H1 (cell line): ENCODE measurements around the gene EXOC2. TPM values are rescaled to one million over a fixed set of nuclear protein-coding genes. Genes with fewer than 3 reads are reported as not detected.

Source experiments
- CTCF ChIA-PET: fragments of 300-600 bp; sonication (Branson Sonifier 250); formaldehyde crosslinking; loops from one replicate; lab custom pipeline; 2021; ENCODE audit not compliant: partially characterized antibody; lab: Charles Lee
- POLR2A ChIA-PET: fragments of 300-600 bp; sonication (Branson Sonifier 250); formaldehyde crosslinking; loops from one replicate; lab custom pipeline; 2021; ENCODE audit warnings: inconsistent platforms; ENCODE audit not compliant: partially characterized antibody; lab: Charles Lee
- DNase-seq, 2 experiments: peaks; one replicate each; pipeline versions ENCODE4 v3.0.0 to v3.0.0-alpha.2; 2010 to 2022; ENCODE audit warnings: low spot score in 2 of 2, low read depth in 1 of 2, mixed read lengths in 1 of 2
- FAIRE-seq: peaks from 2 replicates; lab custom pipeline; 2011; peaks lifted over from hg19 to GRCh38; lab: Jason Lieb, UNC
- H2AFZ ChIP-seq: 2 replicates; pipeline ENCODE4 v1.8.1; 2012; ENCODE audit warnings: low read length, inconsistent platforms
- H2AK5ac ChIP-seq: 2 replicates; pipeline ENCODE4 v1.6.1; 2013; ENCODE audit warnings: low read depth, low read length
- H2BK120ac ChIP-seq: replicated peaks from 2 replicates; pipeline ENCODE3; 2013; ENCODE audit warnings: low read depth, low read length, inconsistent platforms
- H2BK12ac ChIP-seq: 2 replicates; pipeline ENCODE4 v1.6.1; 2013; ENCODE audit warnings: low read depth, low read length
- H2BK15ac ChIP-seq: 2 replicates; pipeline ENCODE4 v1.6.1; 2013; ENCODE audit warnings: low read length
- H2BK20ac ChIP-seq: 2 replicates; pipeline ENCODE4 v1.6.1; 2013; ENCODE audit warnings: low read length
- H2BK5ac ChIP-seq: 2 replicates; pipeline ENCODE4 v1.6.1; 2013; ENCODE audit warnings: low read depth, low read length
- H3K14ac ChIP-seq: 2 replicates; pipeline ENCODE4 v1.6.1; 2013; ENCODE audit warnings: inconsistent platforms; ENCODE audit not compliant: insufficient read length
- H3K18ac ChIP-seq: 2 replicates; pipeline ENCODE4 v1.6.1; 2013; ENCODE audit warnings: low read length; ENCODE audit errors: extremely low read depth
- H3K23ac ChIP-seq: 2 replicates; pipeline ENCODE4 v1.6.1; 2013; ENCODE audit warnings: inconsistent platforms; ENCODE audit not compliant: insufficient read length
- H3K23me2 ChIP-seq: 2 replicates; pipeline ENCODE4 v1.6.1; 2013; ENCODE audit warnings: low read depth, low read length
- H3K27ac ChIP-seq: 2 replicates; pipeline ENCODE4 v1.6.1; 2011; ENCODE audit warnings: low read depth, low read length, inconsistent platforms
- H3K27me3 ChIP-seq, 4 experiments: replicated peaks in 1 of 4; 1 replicate in 1 of 4; 2 replicates in 3 of 4; pipeline versions ENCODE4 v1.6.1 to v1.8.1; 2011 to 2013; ENCODE audit warnings: low read length in 3 of 4, mild to moderate bottlenecking in 3 of 4, inconsistent platforms in 2 of 4, mixed read lengths in 2 of 4, moderate library complexity in 1 of 4; ENCODE audit not compliant: control insufficient read depth in 3 of 4, insufficient read depth in 3 of 4; ENCODE audit errors: extremely low read depth in 1 of 4
- H3K36me3 ChIP-seq, 4 experiments: 2 replicates each; pipeline versions ENCODE4 v1.6.1 to v1.8.1; 2011 to 2013; ENCODE audit warnings: mild to moderate bottlenecking in 4 of 4, low read length in 3 of 4, moderate library complexity in 2 of 4, control low read depth in 1 of 4, inconsistent platforms in 1 of 4; ENCODE audit not compliant: insufficient read depth in 4 of 4, control insufficient read depth in 2 of 4
- H3K4ac ChIP-seq: replicated peaks from 2 replicates; pipeline ENCODE3; 2013; ENCODE audit warnings: low read length, low read depth, mixed read lengths, inconsistent platforms; ENCODE audit not compliant: insufficient read length
- H3K4me1 ChIP-seq, 4 experiments: replicated peaks in 1 of 4; 1 replicate in 1 of 4; 2 replicates in 3 of 4; pipeline versions ENCODE4 v1.6.1 to v1.8.1; 2011 to 2013; ENCODE audit warnings: low read length in 3 of 4, inconsistent platforms in 2 of 4, mixed read lengths in 1 of 4; ENCODE audit not compliant: insufficient read depth in 4 of 4, control insufficient read depth in 3 of 4
- H3K4me2 ChIP-seq, 2 experiments: 2 replicates each; pipeline versions ENCODE4 v1.6.1 to v1.8.1; 2011 to 2013; ENCODE audit warnings: low read depth in 2 of 2, low read length in 2 of 2, control low read depth in 1 of 2, inconsistent platforms in 1 of 2, mild to moderate bottlenecking in 1 of 2; ENCODE audit not compliant: insufficient read depth in 1 of 2
- H3K4me3 ChIP-seq, 4 experiments: fragments of 200-600, 300-600 bp in 1 of 4; sonication (generic), shearing (Covaris generic), sonication (Bioruptor Twin) in 1 of 4; 2 replicates each; pipeline versions ENCODE4 v1.5.1 to v1.8.1; 2011 to 2016; ENCODE audit warnings: low read length in 4 of 4, low read depth in 3 of 4, control low read depth in 2 of 4, inconsistent platforms in 2 of 4, mild to moderate bottlenecking in 2 of 4, mixed read lengths in 1 of 4, moderate library complexity in 1 of 4; ENCODE audit not compliant: insufficient read depth in 2 of 4; ENCODE audit errors: extremely low read depth in 1 of 4
- H3K56ac ChIP-seq: replicated peaks from 2 replicates; pipeline ENCODE3; 2013; ENCODE audit warnings: low read depth, mild to moderate bottlenecking, mixed read lengths, low read length, inconsistent platforms; ENCODE audit not compliant: insufficient read length
- H3K79me1 ChIP-seq: 2 replicates; pipeline ENCODE4 v1.6.1; 2013; ENCODE audit warnings: low read depth, low read length, control low read depth
- H3K79me2 ChIP-seq, 2 experiments: 2 replicates each; pipeline versions ENCODE4 v1.6.1 to v1.8.1; 2012 to 2013; ENCODE audit warnings: low read length in 2 of 2, mild to moderate bottlenecking in 2 of 2, inconsistent platforms in 1 of 2; ENCODE audit not compliant: insufficient read depth in 2 of 2, control insufficient read depth in 1 of 2
- H3K9ac ChIP-seq, 4 experiments: replicated peaks in 1 of 4; 1 replicate in 1 of 4; 2 replicates in 3 of 4; pipeline versions ENCODE4 v1.6.1 to v1.8.1; 2011 to 2013; ENCODE audit warnings: low read depth in 3 of 4, low read length in 3 of 4, control low read depth in 2 of 4, mild to moderate bottlenecking in 2 of 4, moderate library complexity in 2 of 4, inconsistent platforms in 1 of 4; ENCODE audit errors: extremely low read depth in 1 of 4
- H3K9me3 ChIP-seq, 2 experiments: 2 replicates each; pipeline versions ENCODE4 v1.6.1 to v1.8.1; 2012 to 2013; ENCODE audit warnings: mild to moderate bottlenecking in 2 of 2, moderate library complexity in 2 of 2, control low read depth in 1 of 2, inconsistent platforms in 1 of 2, low read depth in 1 of 2, low read length in 1 of 2, mixed read lengths in 1 of 2; ENCODE audit not compliant: insufficient read depth in 2 of 2
- H4K20me1 ChIP-seq, 2 experiments: replicated peaks in 1 of 2; 2 replicates each; pipeline versions ENCODE3 to v1.8.1; 2011 to 2013; ENCODE audit warnings: inconsistent platforms in 2 of 2, low read length in 2 of 2, mild to moderate bottlenecking in 1 of 2; ENCODE audit not compliant: insufficient read depth in 2 of 2, control insufficient read depth in 1 of 2
- H4K5ac ChIP-seq: 2 replicates; pipeline ENCODE4 v1.6.1; 2013; ENCODE audit warnings: low read length, low read depth, mixed read lengths, inconsistent platforms; ENCODE audit not compliant: insufficient read length
- H4K8ac ChIP-seq: 2 replicates; pipeline ENCODE4 v1.8.0; 2013; ENCODE audit warnings: mild to moderate bottlenecking, moderate library complexity, low read length, inconsistent platforms; ENCODE audit not compliant: insufficient read depth; ENCODE audit errors: extremely low read depth
- H4K91ac ChIP-seq: replicated peaks from 2 replicates; pipeline ENCODE3; 2013; ENCODE audit warnings: low read length, mixed read lengths, inconsistent platforms; ENCODE audit not compliant: insufficient read length
- CBX5 ChIP-seq: fragments of 300-800, 300-1000 bp; sonication (generic); IDR thresholded peaks from 2 replicates; pipeline ENCODE4 v1.7.1; 2016; ENCODE audit warnings: antibody characterized with exemption, low read length, low read depth
- CHD1 ChIP-seq: IDR thresholded peaks from 2 replicates; pipeline ENCODE4 v1.6.1; 2012; ENCODE audit warnings: low read depth, low read length, improper control_type of control experiment
- GTF2F1 ChIP-seq: IDR thresholded peaks from 2 replicates; pipeline ENCODE4 v1.6.1; 2012; ENCODE audit warnings: low read depth, low read length, improper control_type of control experiment, borderline replicate concordance
- HDAC2 ChIP-seq, 2 experiments: fragments of 300-600 bp in 1 of 2; sonication (generic) in 1 of 2; IDR thresholded peaks; 2 replicates each; pipeline ENCODE4 v1.6.1; 2011 to 2012; ENCODE audit warnings: low read depth in 2 of 2, low read length in 2 of 2, mild to moderate bottlenecking in 2 of 2, moderate library complexity in 2 of 2, borderline replicate concordance in 1 of 2, inconsistent platforms in 1 of 2
- POU5F1 ChIP-seq: IDR thresholded peaks from 2 replicates; pipeline ENCODE4 v1.6.1; 2011; ENCODE audit warnings: low read depth, mild to moderate bottlenecking, low read length, moderate library complexity
- RAD21 ChIP-seq, 2 experiments: IDR thresholded peaks in 1 of 2; conservative IDR thresholded peaks in 1 of 2; 2 replicates each; pipeline ENCODE4 v1.6.1; 2011; ENCODE audit warnings: low read depth in 2 of 2, low read length in 2 of 2, improper control_type of control experiment in 1 of 2, inconsistent platforms in 1 of 2, mild to moderate bottlenecking in 1 of 2, moderate library complexity in 1 of 2
- RNF2 ChIP-seq: fragments of 200-900, 300-1000 bp; sonication (generic); IDR thresholded peaks from 2 replicates; pipeline ENCODE4 v1.7.1; 2016; ENCODE audit warnings: borderline replicate concordance, low read depth, mild to moderate bottlenecking, antibody characterized with exemption, low read length; ENCODE audit not compliant: poor library complexity, severe bottlenecking; ENCODE audit errors: missing control alignments
- SP2 ChIP-seq: IDR thresholded peaks from 2 replicates; pipeline ENCODE4 v1.6.1; 2012; ENCODE audit warnings: mild to moderate bottlenecking, low read length, inconsistent platforms
- SP4 ChIP-seq: IDR thresholded peaks from 2 replicates; pipeline ENCODE4 v1.6.1; 2012; ENCODE audit warnings: low read length, inconsistent platforms
- SUZ12 ChIP-seq: fragments of 200-600 bp; sonication (generic); IDR thresholded peaks from 2 replicates; pipeline ENCODE4 v1.6.1; 2012; ENCODE audit warnings: mild to moderate bottlenecking, inconsistent platforms, low read length, moderate library complexity, mixed read lengths
- WGBS, 2 experiments: shearing (Covaris generic) in 1 of 2; methylation state at CpG; one replicate each; pipeline versions ENCODE4 v1.1.6 to v1.1.7; 2013 to 2015; ENCODE audit warnings: low lambda C conversion rate in 2 of 2, mixed read lengths in 2 of 2, inconsistent platforms in 1 of 2, low coverage in 1 of 2, missing lambda C conversion rate in 1 of 2; ENCODE audit not compliant: insufficient replicate concordance in 2 of 2, insufficient coverage in 1 of 2, insufficient read length in 1 of 2; ENCODE audit errors: extremely low coverage in 1 of 2, missing lambda C conversion rate in 1 of 2; 5-methylcytosine and 5-hydroxymethylcytosine counted together
- polyA plus RNA-seq, 7 experiments: library from polyadenylated mRNA; depleted of rRNA in 3 of 7; stranded (reverse) in 5 of 7; unstranded in 2 of 7; fragments of >200 nt in 5 of 7; fragments of 200-250 nt in 2 of 7; gene quantifications; 1 replicate in 5 of 7; 2 replicates in 1 of 7; 4 replicates in 1 of 7; pipeline versions ENCODE4 v1.2.1 to v1.2.3, GENCODE V29; 2011 to 2013; ENCODE audit warnings: missing spikeins in 2 of 7, mixed read lengths in 2 of 7
- total RNA-seq: library from RNA; stranded (reverse); fragmentation: NEBNext Ultra II Directional; extraction: Animal tissue kit (Norgen Biotek cat#: 25700); gene quantifications from 2 replicates; pipeline ENCODE4 v1.2.1, GENCODE V29; 2021
- TF ChIP-seq, protein P1 (sequence below): IDR thresholded peaks from 2 replicates; pipeline ENCODE4 v1.6.1; 2012; ENCODE audit warnings: low read length, inconsistent platforms

EXOC2 gene
- total and polyA plus RNA-seq, 2 of the 8 experiments (the other 6 are each of a cell fraction or from before 2014, with no cell fraction given): 25.5 to 44.4 TPM

DNA sequence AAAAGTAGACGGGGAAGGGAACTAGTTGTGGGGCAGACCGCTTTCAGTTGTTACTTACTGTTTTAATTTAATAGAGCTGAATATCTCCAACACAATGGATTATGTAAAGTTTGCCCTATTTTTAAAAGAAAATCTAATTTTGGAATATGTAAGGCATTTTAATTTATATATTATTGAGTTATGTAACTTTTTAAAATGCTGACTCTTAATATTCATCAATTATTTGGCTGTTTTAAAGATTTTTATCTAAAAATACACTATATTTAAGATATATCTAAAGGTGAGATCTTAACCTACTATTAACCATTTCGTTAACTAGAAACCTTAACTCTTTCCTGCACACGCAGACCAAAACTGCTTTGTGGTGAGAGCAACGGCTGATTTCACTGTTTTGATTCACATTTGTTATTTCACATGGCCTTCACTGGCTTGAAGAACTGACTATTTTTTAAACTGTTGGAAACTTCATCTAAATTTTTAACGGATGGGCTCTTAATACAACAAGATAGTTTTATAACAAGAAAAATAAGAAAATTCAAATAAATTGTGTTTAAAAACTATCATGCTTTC, 123.9 kb downstream of the EXOC2 start:
- no peaks in the 10 kb centered on the region for H3K27me3 ChIP-seq
- H4K8ac ChIP-seq: no peak overlapping the region
- H2BK120ac ChIP-seq: no peak overlapping the region
- no peak overlapping the region for H2BK12ac ChIP-seq
- no peak overlapping the region for H2AK5ac ChIP-seq
- no peaks in the 10 kb centered on the region for H3K79me2 ChIP-seq
- no peak overlapping the region for H3K4me3 ChIP-seq
- no peak overlapping the region for H2BK15ac ChIP-seq
- no peak overlapping the region for H3K4me2 ChIP-seq
- no peak overlapping the region for H3K27ac ChIP-seq
- DNase-seq (no peak), FAIRE-seq (no peak)
- no peak overlapping the region for H3K4ac ChIP-seq
- no peak overlapping the region for H2BK5ac ChIP-seq
- ChIA-PET POLR2A (no interaction called here), CTCF (interaction anchor here (0.6 to 0.8 kb wide), 2 partner anchors 10 to 376 kb away, joined by 3 read pairs; no protein-coding TSS in a partner anchor)
- WGBS, 2 experiments: 92% methylated on average over 6 of the region's 6 CpGs; no CpG with 5 or more reads in 1 of the 2 experiments
- H3K9me3 ChIP-seq: no peaks in the 10 kb centered on the region
- H3K18ac ChIP-seq: no peak overlapping the region
- peaks cover 0 to 2% of the 10 kb centered on the region in 2 experiments for H4K20me1 ChIP-seq
- no peak overlapping the region for H4K91ac ChIP-seq
- H3K36me3 ChIP-seq: peaks cover 2 to 29% (median 10%) of the 10 kb centered on the region in 4 experiments; a peak in 5 of 8 replicates
- H2AFZ ChIP-seq: no peak overlapping the region
- H3K79me1 ChIP-seq: no peaks in the 10 kb centered on the region
- H4K5ac ChIP-seq: no peak overlapping the region
- no peak overlapping the region for H3K14ac ChIP-seq
- no peak overlapping the region for H3K23ac ChIP-seq
- no peaks in the 10 kb centered on the region for H3K23me2 ChIP-seq
- H3K4me1 ChIP-seq: no peaks in the 10 kb centered on the region
- no peak overlapping the region for H3K9ac ChIP-seq
- H2BK20ac ChIP-seq: no peak overlapping the region
- no peak overlapping the region for H3K56ac ChIP-seq
- TF ChIP-seq RNF2 (no peak), POU5F1 (no peak), CBX5 (no peak), SP2 (no peak), HDAC2 (IDR thresholded peaks at IDR 0.05; ENCODE audit: borderline replicate concordance in 1 of 2, low read depth in 2 of 2, low read length in 2 of 2) (no peak), GTF2F1 (no peak), SP4 (no peak), RAD21 (IDR thresholded peaks at IDR 0.05 in 1 of 2, conservative IDR thresholded peaks at IDR 0.05 in 1 of 2; ENCODE audit: low read depth in 2 of 2, low read length in 2 of 2) (no peak), CHD1 (no peak), SUZ12 (no peak)
- TF ChIP-seq, protein P1, sequence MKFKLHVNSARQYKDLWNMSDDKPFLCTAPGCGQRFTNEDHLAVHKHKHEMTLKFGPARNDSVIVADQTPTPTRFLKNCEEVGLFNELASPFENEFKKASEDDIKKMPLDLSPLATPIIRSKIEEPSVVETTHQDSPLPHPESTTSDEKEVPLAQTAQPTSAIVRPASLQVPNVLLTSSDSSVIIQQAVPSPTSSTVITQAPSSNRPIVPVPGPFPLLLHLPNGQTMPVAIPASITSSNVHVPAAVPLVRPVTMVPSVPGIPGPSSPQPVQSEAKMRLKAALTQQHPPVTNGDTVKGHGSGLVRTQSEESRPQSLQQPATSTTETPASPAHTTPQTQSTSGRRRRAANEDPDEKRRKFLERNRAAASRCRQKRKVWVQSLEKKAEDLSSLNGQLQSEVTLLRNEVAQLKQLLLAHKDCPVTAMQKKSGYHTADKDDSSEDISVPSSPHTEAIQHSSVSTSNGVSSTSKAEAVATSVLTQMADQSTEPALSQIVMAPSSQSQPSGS: no peak
